ENCODE data around the gene ACOXL.

DNA sequence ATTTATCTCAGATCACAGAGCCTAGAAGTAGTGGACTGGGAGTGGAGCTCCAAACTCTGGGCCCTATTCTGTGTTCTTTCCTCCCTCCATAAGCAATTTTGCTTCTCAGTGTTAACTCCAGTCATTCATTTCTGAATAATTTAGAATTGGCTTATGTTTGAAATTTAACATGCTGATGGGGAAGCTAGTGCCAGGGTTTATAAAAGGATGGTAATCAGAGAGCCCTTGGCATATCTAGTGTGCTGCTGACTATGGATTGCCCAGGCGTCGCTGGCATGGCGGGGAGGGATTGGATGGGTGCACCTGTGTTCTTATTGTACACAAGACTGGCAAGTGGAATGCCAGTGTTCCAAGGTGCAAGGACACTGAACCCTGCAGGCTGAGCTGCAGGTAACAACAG lies 177.1 kb downstream of the ACOXL start:
- TF ChIP-seq, protein P1, sequence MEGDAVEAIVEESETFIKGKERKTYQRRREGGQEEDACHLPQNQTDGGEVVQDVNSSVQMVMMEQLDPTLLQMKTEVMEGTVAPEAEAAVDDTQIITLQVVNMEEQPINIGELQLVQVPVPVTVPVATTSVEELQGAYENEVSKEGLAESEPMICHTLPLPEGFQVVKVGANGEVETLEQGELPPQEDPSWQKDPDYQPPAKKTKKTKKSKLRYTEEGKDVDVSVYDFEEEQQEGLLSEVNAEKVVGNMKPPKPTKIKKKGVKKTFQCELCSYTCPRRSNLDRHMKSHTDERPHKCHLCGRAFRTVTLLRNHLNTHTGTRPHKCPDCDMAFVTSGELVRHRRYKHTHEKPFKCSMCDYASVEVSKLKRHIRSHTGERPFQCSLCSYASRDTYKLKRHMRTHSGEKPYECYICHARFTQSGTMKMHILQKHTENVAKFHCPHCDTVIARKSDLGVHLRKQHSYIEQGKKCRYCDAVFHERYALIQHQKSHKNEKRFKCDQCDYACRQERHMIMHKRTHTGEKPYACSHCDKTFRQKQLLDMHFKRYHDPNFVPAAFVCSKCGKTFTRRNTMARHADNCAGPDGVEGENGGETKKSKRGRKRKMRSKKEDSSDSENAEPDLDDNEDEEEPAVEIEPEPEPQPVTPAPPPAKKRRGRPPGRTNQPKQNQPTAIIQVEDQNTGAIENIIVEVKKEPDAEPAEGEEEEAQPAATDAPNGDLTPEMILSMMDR (IDR thresholded peaks at IDR 0.05): no peak
- no peak for TF ChIP-seq POLR2A (IDR thresholded peaks at IDR 0.05)

All from esophagus squamous epithelium (tissue), 4 donors.